Left lung (tissue), 10 donors: ENCODE measurements around the gene GRAMD4. TPM values are rescaled to one million over a fixed set of nuclear protein-coding genes. Genes with fewer than 3 reads are reported as not detected.

Experiments used
- ATAC-seq: fragments of 200-7000 bp; cut with Tn5 transposase; one replicate; pipeline ENCODE4 v1.9.1; 2020; ENCODE audit warnings: moderate library complexity
- DNase-seq, 4 donors: peaks; one replicate each; pipeline ENCODE4 v3.0.0-alpha.2; 2013 to 2020
- H3K27ac ChIP-seq, 2 donors: fragments of 200-600 bp; sonication (generic) in 1 of 2; one replicate each; pipeline versions ENCODE4 v1.5.0 to v1.8.0; 2020 to 2021
- H3K27me3 ChIP-seq, 2 donors: fragments of 200-600 bp; sonication (generic) in 1 of 2; one replicate each; pipeline versions ENCODE4 v1.5.0 to v1.8.0; 2020 to 2021
- H3K36me3 ChIP-seq, 2 donors: fragments of 200-600 bp; sonication (generic) in 1 of 2; one replicate each; pipeline versions ENCODE4 v1.5.0 to v1.8.0; 2020 to 2021
- H3K4me1 ChIP-seq, 2 donors: fragments of 200-600 bp; one replicate each; pipeline ENCODE4 v1.8.0; 2021
- H3K4me3 ChIP-seq, 2 donors: fragments of 200-600 bp; sonication (generic) in 1 of 2; one replicate each; pipeline versions ENCODE4 v1.5.0 to v1.8.0; 2020 to 2021; ENCODE audit warnings: mild to moderate bottlenecking in 1 of 2
- H3K9me3 ChIP-seq, 2 donors: fragments of 200-600 bp; sonication (generic) in 1 of 2; one replicate each; pipeline versions ENCODE4 v1.5.0 to v1.8.0; 2020 to 2021
- intact Hi-C, 2 donors: fragments of 100-400 bp; cut with DNase I; formaldehyde crosslinking; loops; one replicate each; pipeline versions ENCODE4 v1.11.2 to v1.14.2; 2022
- polyA plus RNA-seq, 6 donors: library from polyadenylated mRNA; unstranded; fragments of 120-200 nt; gene quantifications; one replicate each; pipeline ENCODE4 v1.2.1, GENCODE V29; 2013; ENCODE audit not compliant: insufficient read length in 6 of 6
- total RNA-seq, 2 donors: library from RNA; stranded (reverse); fragmentation: NEBNext Ultra II Directional; extraction: Animal tissue kit (Norgen Biotek cat#: 25700); gene quantifications; one replicate each; pipeline ENCODE4 v1.2.1, GENCODE V29; 2021
- TF ChIP-seq, protein P1 (sequence below), 2 donors: fragments of 200-600 bp; sonication (generic) in 1 of 2; IDR thresholded peaks; one replicate each; pipeline versions ENCODE4 v1.5.0 to v1.8.0; 2021; ENCODE audit warnings: antibody characterized with exemption in 2 of 2
- donor health status: DM: no; HTN: yes; CAD: no.
- donor health status: DM: no; HTN: no; CAD: no.

GRAMD4 gene
- total and polyA plus RNA-seq, 8 donors: 25.2 to 78.2 (median 36.6) TPM

DNA sequence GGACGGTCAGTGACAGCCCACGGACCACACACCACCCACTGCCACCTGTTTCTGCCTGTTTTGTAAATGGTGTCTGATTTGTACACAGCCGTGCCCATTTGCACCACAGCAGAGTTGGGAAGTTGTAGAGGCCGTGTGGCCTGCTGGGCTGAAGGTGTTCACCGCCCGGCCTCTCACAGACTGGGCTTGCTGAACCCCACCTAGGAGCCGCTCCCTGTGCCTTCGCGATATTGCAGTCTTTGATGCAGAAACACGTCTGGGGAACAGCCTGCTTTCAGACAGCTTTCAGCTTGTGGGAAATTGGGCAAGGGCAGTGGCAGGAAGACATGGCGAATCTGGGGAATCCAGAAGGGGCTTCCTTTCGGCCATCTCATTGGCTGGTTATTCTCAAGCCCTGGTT, 9.8 kb upstream of the GRAMD4 start:
- Histone ChIP-seq H3K27me3 (no peaks in the 10 kb centered on the region), H3K9me3 (no peaks in the 10 kb centered on the region), H3K4me1 (peaks cover 10 to 49% of the 10 kb centered on the region in 2 donors), H3K36me3 (no peaks in the 10 kb centered on the region), H3K27ac (peak overlapping the region in 1 of 2 donors; percentile 50), H3K4me3 (no peak overlapping the region)
- ATAC-seq (no peak), DNase-seq (peak in 1 of 4 donors; percentile 70)
- TF ChIP-seq, protein P1, sequence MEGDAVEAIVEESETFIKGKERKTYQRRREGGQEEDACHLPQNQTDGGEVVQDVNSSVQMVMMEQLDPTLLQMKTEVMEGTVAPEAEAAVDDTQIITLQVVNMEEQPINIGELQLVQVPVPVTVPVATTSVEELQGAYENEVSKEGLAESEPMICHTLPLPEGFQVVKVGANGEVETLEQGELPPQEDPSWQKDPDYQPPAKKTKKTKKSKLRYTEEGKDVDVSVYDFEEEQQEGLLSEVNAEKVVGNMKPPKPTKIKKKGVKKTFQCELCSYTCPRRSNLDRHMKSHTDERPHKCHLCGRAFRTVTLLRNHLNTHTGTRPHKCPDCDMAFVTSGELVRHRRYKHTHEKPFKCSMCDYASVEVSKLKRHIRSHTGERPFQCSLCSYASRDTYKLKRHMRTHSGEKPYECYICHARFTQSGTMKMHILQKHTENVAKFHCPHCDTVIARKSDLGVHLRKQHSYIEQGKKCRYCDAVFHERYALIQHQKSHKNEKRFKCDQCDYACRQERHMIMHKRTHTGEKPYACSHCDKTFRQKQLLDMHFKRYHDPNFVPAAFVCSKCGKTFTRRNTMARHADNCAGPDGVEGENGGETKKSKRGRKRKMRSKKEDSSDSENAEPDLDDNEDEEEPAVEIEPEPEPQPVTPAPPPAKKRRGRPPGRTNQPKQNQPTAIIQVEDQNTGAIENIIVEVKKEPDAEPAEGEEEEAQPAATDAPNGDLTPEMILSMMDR (IDR thresholded peaks at IDR 0.05): no peak
- intact Hi-C loops: no loop called here

DNA sequence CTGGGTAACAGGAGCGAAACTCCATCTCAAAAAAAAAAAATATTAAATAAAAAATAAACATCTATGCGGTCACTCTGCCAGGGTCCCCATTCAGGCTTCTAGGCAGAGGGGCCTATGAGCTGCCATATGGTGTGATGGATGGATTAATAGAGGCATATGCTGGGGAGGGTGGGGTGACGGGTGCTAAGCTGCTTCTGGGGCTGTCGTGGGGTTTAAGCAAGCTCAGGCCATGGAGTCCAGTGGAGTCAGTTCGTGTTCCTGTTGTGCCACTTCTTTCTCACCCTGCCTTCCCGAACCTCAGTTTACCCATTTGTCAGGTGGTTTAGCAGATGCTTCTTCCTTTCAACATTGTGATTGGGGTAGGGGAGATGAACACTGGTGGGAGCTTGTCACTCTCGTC, 9.0 kb upstream of the GRAMD4 start:
- Histone ChIP-seq H3K36me3 (no peaks in the 10 kb centered on the region), H3K27ac (no peak overlapping the region), H3K4me3 (no peak overlapping the region), H3K9me3 (no peaks in the 10 kb centered on the region), H3K27me3 (no peaks in the 10 kb centered on the region), H3K4me1 (peaks cover 10 to 49% of the 10 kb centered on the region in 2 donors)
- TF ChIP-seq, protein P1 (IDR thresholded peaks at IDR 0.05): no peak
- DNase-seq (no peak), ATAC-seq (no peak)
- intact Hi-C loops: no loop called here

DNA sequence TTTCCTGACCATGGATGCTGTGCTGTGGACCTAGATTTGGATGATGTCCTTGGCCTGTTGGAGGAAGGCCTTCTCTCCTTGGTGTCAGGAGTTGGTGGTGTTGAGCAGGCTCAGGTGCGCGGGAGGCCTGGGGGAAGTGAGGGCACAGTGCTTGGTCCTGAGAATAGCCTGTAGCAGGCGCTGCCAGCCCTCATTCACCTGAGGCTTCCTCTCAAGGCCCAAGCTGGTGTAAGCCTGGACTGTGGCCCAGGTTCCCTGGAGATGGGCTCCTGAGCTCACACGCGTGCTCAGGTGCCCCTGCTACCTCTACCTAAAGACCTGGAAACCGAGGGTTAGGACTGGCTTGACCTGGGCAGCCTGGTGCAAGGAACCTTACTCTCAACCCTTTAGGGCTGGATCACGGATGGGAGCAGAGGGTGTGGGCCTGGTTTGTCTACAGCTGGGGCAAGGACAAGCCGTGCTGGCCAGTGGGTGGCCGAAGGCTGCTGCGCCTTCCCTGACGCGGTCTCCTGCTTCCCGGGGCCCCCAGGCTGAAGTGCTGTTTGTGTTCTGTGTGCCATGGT, 7.8 kb upstream of the GRAMD4 start:
- Histone ChIP-seq H3K36me3 (no peaks in the 10 kb centered on the region), H3K27me3 (no peaks in the 10 kb centered on the region), H3K4me1 (peaks cover 10 to 49% of the 10 kb centered on the region in 2 donors), H3K27ac (peak overlapping the region in 1 of 2 donors; percentile 45), H3K4me3 (no peak overlapping the region), H3K9me3 (no peaks in the 10 kb centered on the region)
- no peak for ATAC-seq
- DNase-seq: no peak
- TF ChIP-seq, protein P1 (IDR thresholded peaks at IDR 0.05): no peak
- intact Hi-C loops: no loop called here

DNA sequence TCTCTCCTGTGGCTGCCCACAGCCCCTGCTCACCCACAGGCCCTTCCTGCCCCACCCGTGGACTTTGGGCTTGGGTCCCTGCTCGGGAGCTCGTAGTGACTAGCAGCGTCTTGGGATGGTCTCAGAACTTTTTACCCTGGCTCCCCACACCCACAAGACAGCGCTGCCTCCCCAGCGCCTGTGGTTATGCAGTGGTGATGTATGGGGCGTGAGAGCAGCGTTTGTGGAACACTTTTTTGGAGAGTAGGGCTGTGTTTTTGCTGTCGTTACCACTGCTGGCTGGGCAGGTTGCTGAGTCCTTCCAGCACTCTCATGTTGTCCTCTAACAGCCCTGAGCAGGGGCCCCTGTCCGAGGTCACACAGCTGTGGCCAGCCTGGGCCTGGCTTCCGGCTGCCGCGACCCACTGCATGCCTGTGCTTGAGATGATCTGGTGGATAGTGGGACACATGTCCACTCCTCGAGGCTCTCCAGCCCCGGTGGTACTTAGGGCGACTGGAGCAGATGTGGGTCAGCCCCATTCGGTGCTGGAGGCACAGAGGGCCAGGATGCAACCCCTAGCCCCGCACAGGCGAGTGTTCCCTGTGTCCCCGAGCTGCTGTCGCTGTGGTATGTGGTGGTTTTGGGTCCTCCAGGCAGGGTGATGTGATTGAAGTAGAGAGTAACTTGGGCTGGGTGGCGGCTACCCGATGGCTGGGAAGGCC, 7.1 kb upstream of the GRAMD4 start:
- H3K27ac ChIP-seq: peak overlapping the region in 1 of 2 donors; percentile 45
- no peaks in the 10 kb centered on the region for H3K27me3 ChIP-seq
- H3K36me3 ChIP-seq: no peaks in the 10 kb centered on the region
- intact Hi-C loops: no loop called here
- TF ChIP-seq, protein P1 (IDR thresholded peaks at IDR 0.05): no peak
- DNase-seq: peak in 1 of 4 donors; percentile 61
- no peak overlapping the region for H3K4me3 ChIP-seq
- peaks cover 12 to 51% of the 10 kb centered on the region in 2 donors for H3K4me1 ChIP-seq
- peak; percentile 10 for ATAC-seq
- no peaks in the 10 kb centered on the region for H3K9me3 ChIP-seq

DNA sequence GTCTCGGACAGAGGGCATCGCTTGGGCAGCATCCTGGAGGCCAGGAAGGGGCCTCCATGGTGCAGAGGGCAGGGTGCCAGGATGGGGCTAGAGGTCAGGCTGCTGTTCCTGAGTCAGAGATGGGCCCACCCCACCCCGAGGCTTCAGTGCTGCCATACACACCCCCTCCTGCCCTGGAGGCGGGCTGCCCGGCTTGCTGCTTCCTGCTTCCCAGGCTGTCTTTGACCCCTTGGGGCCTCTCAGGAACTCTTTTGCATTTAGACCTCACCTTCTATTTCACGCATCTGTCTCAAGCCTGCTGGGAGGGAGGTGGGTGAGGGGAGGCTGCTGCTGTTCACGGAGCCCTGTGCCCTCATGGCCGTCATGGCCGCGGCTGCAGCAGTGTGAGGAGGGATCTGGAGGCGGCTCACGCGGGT, 6.6 kb upstream of the GRAMD4 start:
- intact Hi-C loops: no loop called here
- no peaks in the 10 kb centered on the region for H3K36me3 ChIP-seq

More for the DNA sequence above, 6.6 kb upstream of the GRAMD4 start:
- DNase-seq: peak in 1 of 4 donors; percentile 78
- Histone ChIP-seq H3K27ac (peak overlapping the region in 1 of 2 donors; percentile 45), H3K4me1 (peaks cover 13 to 56% of the 10 kb centered on the region in 2 donors), H3K27me3 (no peaks in the 10 kb centered on the region), H3K4me3 (peak overlapping the region in 1 of 2 donors; percentile 10), H3K9me3 (no peaks in the 10 kb centered on the region)
- TF ChIP-seq, protein P1 (IDR thresholded peaks at IDR 0.05): no peak
- ATAC-seq: peak; percentile 8
